SK-N-MC (cell line): ENCODE results near the gene ZFYVE21.

Source experiments
- DNase-seq: peaks from one replicate; pipeline ENCODE4 v3.0.0-alpha.2; 2011; ENCODE audit warnings: low read depth, low spot score
- H3K27ac ChIP-seq: fragments of 200-600 bp; sonication (generic); 2 replicates; pipeline ENCODE4 v1.5.1; 2016; ENCODE audit warnings: mixed run types
- H3K36me3 ChIP-seq: fragments of 200-600 bp; sonication (generic); 2 replicates; pipeline ENCODE4 v1.6.1; 2017; ENCODE audit warnings: antibody characterized with exemption, low read length, mixed read lengths; ENCODE audit not compliant: insufficient read depth
- H3K4me3 ChIP-seq: fragments of 200-600 bp; sonication (generic); 2 replicates; pipeline ENCODE4 v1.5.1; 2016
- H3K9ac ChIP-seq: fragments of 200-600 bp; sonication (generic); 2 replicates; pipeline ENCODE4 v1.8.0; 2017; ENCODE audit warnings: mixed run types, mixed read lengths; ENCODE audit not compliant: insufficient read length
- H3K9me3 ChIP-seq: fragments of 200-600 bp; sonication (generic); 2 replicates; pipeline ENCODE4 v1.6.1; 2017; ENCODE audit warnings: low read depth, mild to moderate bottlenecking, antibody characterized with exemption, low read length, moderate library complexity, mixed read lengths
- EZH2 ChIP-seq: fragments of 200-600 bp; sonication (generic); IDR thresholded peaks from one replicate; pipeline ENCODE4 v1.6.1; 2017; ENCODE audit warnings: antibody characterized with exemption
- FOXP2 ChIP-seq: optimal IDR thresholded peaks from 2 replicates; pipeline ENCODE3; 2011; ENCODE audit warnings: mild to moderate bottlenecking, moderate library complexity; ENCODE audit not compliant: insufficient read depth; ENCODE audit errors: extremely low read length, control extremely low read depth
- POLR2AphosphoS5 ChIP-seq: IDR thresholded peaks from 2 replicates; pipeline ENCODE4 v1.6.1; 2012; ENCODE audit warnings: mild to moderate bottlenecking, low read depth, low read length, borderline replicate concordance

The ZFYVE21 gene

GRCh38 chr14:103680491-103681231, 34.9 kb upstream of the ZFYVE21 start:
- Histone ChIP-seq H3K4me3 (no peak overlapping the region), H3K9me3 (no peaks in the 10 kb centered on the region), H3K9ac (no peak overlapping the region), H3K36me3 (peaks cover 74% of the 10 kb centered on the region), H3K27ac (no peak overlapping the region)
- TF ChIP-seq FOXP2 = no peak
- TF ChIP-seq POLR2AphosphoS5 = no peak
- no peak for TF ChIP-seq EZH2
- no peak for DNase-seq

GRCh38 chr14:103683139-103683538, 32.5 kb upstream of the ZFYVE21 start:
- Histone ChIP-seq H3K4me3 (no peak overlapping the region), H3K27ac (0 out of 2 replicates have a peak overlapping the region, but pooled peaks have one; percentile 3), H3K9me3 (no peaks in the 10 kb centered on the region), H3K36me3 (peaks cover 71% of the 10 kb centered on the region), H3K9ac (no peak overlapping the region)
- DNase-seq = no peak
- no peak for TF ChIP-seq EZH2
- TF ChIP-seq FOXP2 = no peak
- no peak for TF ChIP-seq POLR2AphosphoS5

- TF ChIP-seq FOXP2 (no peak), EZH2 (no peak), POLR2AphosphoS5 (no peak)
- no peak for DNase-seq
- Histone ChIP-seq H3K9me3 (no peaks in the 10 kb centered on the region), H3K9ac (no peak overlapping the region), H3K27ac (no peak overlapping the region), H3K4me3 (no peak overlapping the region), H3K36me3 (peaks cover 69% of the 10 kb centered on the region)
These were observed 31.1 kb upstream of the ZFYVE21 start for GRCh38 chr14:103684471-103684870.

DNA sequence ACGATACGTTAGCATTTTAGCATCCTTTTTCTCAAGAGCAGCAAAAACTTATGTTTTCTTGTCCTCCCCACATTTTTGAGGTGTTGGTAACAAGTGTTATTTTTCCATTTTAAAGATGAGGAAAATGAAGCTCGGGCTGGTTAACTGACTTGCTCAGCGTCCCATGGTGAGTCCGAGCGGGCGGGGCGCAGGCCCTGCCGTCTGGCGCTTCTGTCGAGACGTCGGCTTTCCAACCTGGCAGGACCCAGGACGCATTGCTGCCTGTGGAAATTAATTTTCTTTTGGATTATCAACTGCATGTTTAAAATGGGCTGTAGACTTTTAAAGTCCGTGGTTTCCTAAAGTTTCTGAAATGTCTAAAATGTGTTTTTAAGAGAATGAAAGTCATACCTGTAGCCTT, 30.7 kb upstream of the ZFYVE21 start:
- no peak for DNase-seq
- no peak for TF ChIP-seq FOXP2
- TF ChIP-seq EZH2 = no peak
- TF ChIP-seq POLR2AphosphoS5 = no peak
- no peak overlapping the region for H3K27ac ChIP-seq
- no peak overlapping the region for H3K9ac ChIP-seq
- H3K4me3 ChIP-seq = no peak overlapping the region
- H3K36me3 ChIP-seq = peaks cover 65% of the 10 kb centered on the region
- no peaks in the 10 kb centered on the region for H3K9me3 ChIP-seq

GRCh38 chr14:103685276-103686211, 30.1 kb upstream of the ZFYVE21 start:
- Histone ChIP-seq H3K9ac (peak overlapping the region; percentile 48), H3K9me3 (no peaks in the 10 kb centered on the region), H3K36me3 (peaks cover 61% of the 10 kb centered on the region), H3K4me3 (no peak overlapping the region), H3K27ac (peak overlapping the region; percentile 83)
- DNase-seq = no peak
- TF ChIP-seq EZH2 (no peak), POLR2AphosphoS5 (no peak), FOXP2 (no peak)

- Histone ChIP-seq H3K9ac (peak overlapping the region; percentile 48), H3K4me3 (peak overlapping the region; percentile 23; the same call in 1 of the 2 replicates), H3K27ac (peak overlapping the region; percentile 83), H3K9me3 (no peaks in the 10 kb centered on the region), H3K36me3 (peaks cover 50% of the 10 kb centered on the region)
- no peak for DNase-seq
- TF ChIP-seq FOXP2 = no peak
- no peak for TF ChIP-seq POLR2AphosphoS5
- TF ChIP-seq EZH2 = no peak
These were observed 28.7 kb upstream of the ZFYVE21 start for GRCh38 chr14:103686831-103687485.

GRCh38 chr14:103687712-103688111, 27.9 kb upstream of the ZFYVE21 start:
- Histone ChIP-seq H3K36me3 (peaks cover 55% of the 10 kb centered on the region), H3K4me3 (no peak overlapping the region), H3K9me3 (no peaks in the 10 kb centered on the region), H3K9ac (no peak overlapping the region), H3K27ac (peak overlapping the region; percentile 83)
- DNase-seq = no peak
- no peak for TF ChIP-seq POLR2AphosphoS5
- no peak for TF ChIP-seq FOXP2
- TF ChIP-seq EZH2 = no peak

GRCh38 chr14:103688441-103688840, 27.2 kb upstream of the ZFYVE21 start:
- TF ChIP-seq FOXP2 = no peak
- no peak for TF ChIP-seq EZH2
- no peak for TF ChIP-seq POLR2AphosphoS5
- DNase-seq = no peak
- Histone ChIP-seq H3K9me3 (no peaks in the 10 kb centered on the region), H3K36me3 (peaks cover 55% of the 10 kb centered on the region), H3K4me3 (no peak overlapping the region), H3K27ac (peak overlapping the region; percentile 39), H3K9ac (no peak overlapping the region)
